Stimulated activated CD4-positive, alpha-beta T cell treated with anti-CD3 and anti-CD28 coated beads, Interleukin-1b, Interleukin-23, amount 100 ng/mL, for 4 hours (primary cell): ENCODE results near the gene GFPT2.

Experiments used
- DNase-seq, 2 donors: peaks; one replicate each; pipeline ENCODE4 v3.0.0-alpha.2; 2020; ENCODE audit warnings: low read depth in 2 of 2

Gene GFPT2

GRCh38 chr5:180353048-180353979 is at the start of gene GFPT2:
Gene GFPT2 (minus strand): TSS chr5:180353336. CDS start chr5:180353217, 119 bp downstream.
- DNase-seq = peak; percentile 61 to 69

GRCh38 chr5:180402716-180403115 is 49.6 kb upstream of the GFPT2 start:
- DNase-seq = no peak

GRCh38 chr5:180401229-180401907 is 48.2 kb upstream of the GFPT2 start:
- no peak for DNase-seq

DNA sequence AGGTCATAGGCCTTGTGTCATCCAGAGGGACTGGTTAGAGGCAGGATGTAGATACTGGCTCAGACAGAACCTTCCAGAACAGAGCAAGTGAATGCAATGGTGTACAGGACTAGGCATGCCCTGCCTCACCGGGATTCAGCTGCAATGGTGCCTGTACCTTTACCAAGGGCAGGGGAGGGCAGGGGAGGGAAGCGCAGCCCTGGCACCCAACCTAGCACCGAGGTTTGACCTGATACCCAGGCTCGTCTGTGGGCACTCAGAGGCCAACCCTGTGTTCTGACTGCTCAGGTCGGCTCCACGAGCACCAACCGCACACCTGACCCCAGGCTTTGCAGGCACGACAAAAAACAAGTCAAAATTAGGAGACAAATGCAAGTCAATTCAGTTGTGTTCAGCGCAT is 47.3 kb upstream of the GFPT2 start:
- no peak for DNase-seq

- DNase-seq = no peak
Measured at GRCh38 chr5:180399401-180400215, 46.5 kb upstream of the GFPT2 start.

- no peak for DNase-seq
Measured at GRCh38 chr5:180396926-180397325, 43.8 kb upstream of the GFPT2 start.

DNA sequence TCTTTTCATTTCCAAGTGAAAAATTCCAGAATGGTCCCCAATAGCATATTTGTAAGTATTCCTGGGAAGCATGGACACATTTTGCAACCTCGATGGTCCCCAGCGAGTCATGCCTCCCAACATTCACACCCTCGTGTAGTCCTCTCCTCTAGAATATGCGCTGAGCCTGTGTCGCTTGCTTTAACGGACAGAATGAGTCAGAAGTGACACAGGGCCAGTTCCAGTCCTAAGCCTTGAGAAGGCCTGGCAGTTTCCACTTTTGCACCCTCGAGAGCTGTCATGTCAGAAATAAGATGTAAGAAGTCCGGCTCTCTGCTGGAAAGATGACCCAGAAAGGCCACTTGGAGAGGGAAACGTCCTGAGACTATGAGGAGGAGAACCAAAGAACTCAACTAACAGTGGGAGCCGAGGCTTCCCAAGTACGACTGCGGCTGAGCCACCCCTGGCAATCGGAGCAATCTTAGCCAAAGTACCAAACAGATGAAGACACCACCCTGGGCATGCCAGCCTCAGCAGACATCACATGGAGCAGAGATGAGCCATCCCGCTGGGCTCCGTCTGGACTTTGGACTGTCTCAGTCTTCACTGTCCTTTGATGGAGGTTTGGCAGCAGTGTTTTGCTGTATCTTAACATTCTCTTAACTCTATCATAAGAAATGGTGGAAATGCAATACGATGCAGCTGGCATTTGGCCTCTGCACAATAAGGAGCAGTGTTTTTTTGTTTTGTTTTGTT is 42.6 kb upstream of the GFPT2 start:
- no peak for DNase-seq

GRCh38 chr5:180394031-180394636 is 41.0 kb upstream of the GFPT2 start:
- DNase-seq = no peak

GRCh38 chr5:180391276-180391675 is 38.1 kb upstream of the GFPT2 start:
- DNase-seq = no peak

DNA sequence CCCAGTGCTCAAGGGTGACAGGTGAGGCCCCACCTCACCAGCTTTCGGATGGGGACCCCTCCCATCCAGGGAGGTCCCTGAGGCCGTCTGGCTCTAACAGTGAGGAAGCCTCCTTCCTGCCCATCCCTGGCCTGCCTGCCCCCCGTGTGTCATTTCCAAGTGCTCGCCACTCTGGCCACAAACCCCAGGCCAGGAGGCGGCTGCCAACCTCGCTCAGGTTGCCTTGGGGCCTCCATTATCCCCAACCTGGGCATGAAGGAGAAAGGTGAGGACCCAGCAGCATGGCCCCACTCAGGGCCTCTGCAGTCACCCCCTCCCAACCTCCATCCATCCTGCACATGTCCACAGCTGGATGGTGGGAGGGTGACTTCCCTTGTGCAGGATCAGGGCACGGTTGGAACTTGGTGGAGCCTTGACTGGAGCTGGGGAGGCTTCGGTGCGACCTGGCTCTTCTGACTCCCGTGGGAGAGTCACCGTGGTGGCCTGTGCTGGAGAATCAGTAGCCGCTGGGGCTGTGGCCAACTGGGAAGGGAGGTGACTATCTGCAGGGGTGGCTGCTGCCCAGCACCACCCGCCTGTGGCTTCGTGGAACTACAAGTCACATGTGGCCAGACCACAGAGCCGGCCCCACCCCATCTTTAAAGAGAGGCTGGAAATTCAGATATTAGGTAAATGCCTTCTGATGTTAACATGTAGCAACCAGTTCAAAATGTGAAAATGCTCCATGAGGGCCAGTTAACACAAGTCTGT is 37.5 kb upstream of the GFPT2 start:
- no peak for DNase-seq

DNA sequence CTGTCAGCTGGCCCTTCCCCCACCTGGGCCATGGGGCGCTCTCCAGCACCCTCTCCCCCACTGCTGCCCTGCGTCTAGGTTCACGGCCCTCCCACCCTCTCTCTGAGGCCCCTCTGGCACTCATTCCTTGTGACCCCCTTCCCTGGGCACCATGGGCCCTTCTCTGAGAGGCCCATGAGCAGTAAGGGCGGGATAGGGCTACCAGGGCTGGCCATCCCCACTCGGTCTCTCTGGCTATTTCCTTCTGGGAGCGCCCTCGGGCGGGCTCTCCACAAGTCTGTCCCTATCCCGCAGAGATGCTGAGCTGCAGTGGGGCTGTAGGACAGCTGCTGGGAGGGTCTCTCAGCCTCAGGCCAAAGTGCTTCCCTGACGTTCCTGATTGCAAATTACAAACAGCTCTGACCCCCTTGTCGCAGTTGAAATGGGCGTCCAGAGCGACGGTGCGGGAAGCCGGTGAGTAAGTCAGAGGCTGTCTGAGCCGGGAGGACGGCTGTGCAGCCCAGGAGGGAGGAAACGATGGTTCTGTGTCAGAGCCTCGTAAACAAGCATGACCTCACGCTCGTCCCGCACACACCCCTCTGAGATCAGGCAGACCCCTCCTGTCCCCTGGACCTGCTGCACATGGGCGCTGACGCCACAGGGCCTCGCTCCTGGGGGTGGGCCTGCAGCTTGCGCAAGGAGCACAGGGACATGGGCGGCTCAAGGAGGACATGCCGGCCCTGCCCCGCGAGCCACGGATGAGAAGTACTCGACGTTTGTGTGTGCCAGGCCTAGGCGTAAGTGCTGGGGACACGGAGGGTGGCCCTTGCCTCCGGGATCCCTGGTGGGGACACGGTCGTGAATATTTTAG is 36.3 kb upstream of the GFPT2 start:
- no peak for DNase-seq

DNA sequence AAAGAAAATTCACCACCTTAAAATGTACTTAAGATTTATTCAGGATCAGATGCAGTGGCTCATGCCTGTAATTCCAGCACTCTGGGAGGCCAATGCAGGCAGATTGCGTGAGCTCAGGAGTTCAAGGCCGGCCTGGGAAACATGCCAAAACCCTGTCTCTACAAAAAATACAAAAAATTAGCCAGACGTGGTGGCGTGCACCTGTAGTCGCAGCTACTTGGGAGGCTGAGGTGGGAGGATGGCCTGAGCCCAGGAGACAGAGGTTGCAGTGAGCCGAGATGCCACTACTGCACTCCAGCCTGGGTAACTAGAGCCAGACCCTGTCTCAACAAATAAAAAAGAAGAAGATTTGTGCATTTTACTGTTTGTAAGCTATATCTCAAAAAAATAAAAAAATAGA is 34.7 kb upstream of the GFPT2 start:
- DNase-seq = no peak

DNA sequence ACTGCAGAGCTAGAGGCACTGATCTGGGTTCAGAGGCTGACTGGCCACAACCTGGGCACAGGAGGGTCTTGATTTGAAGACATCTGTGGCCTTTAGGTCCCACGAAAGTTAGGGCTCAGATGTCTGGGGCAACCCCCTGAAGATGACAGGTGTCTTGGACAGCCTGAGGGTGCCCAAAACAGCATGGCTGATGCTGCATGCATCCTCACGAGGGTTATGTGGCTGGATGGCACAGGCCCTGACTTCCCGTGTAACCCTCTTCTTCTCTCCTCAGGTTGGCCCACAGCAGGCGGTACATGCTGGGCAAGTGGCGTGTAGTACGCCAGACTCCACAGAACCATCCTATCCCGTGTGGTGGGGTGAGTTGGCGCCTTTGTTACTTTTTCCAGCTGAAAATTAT is 29.8 kb upstream of the GFPT2 start:
- DNase-seq = no peak

- DNase-seq = no peak
Measured at GRCh38 chr5:180381851-180382480, 28.8 kb upstream of the GFPT2 start.

- no peak for DNase-seq
Measured at GRCh38 chr5:180381428-180381827, 28.3 kb upstream of the GFPT2 start.

DNA sequence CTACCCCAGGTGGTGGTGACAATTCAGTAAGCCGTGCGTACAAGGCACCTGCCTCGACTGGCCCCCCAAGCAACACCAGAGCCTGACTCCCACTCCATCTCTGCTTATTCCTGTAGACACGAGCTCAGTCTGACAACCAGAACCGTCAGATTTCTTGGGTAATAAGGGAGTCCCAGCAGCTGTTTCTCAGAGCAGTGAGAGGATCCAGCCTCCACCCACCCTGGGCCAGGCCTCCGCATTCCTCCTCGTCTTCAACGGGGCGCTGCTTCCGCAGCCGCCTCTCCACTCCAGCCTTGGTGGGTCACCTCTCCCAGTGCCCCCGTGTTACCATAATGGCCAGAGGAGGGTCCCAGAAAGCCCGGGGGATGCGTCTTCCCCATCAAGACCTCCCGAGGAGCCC is 27.7 kb upstream of the GFPT2 start:
- no peak for DNase-seq

DNA sequence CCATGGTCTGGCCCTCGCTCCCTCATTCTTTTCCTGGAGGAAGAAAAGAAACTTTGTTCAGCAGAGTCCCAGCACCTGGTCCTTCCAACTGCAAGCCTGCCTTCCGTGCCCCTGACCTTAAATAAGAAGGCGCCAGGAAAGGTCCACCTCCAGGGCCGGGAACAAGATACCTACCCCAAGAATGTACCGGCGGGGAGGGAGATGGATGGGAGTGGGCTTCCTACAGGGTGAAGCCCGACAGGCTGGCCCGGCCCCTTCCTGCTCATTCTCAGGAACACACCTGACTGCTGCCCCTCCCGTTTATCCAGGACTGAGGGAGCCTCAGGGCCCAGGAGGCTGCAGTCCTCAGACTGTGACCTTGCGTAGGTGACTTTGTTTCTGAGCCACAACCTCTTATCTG is 27.3 kb upstream of the GFPT2 start:
- DNase-seq = no peak

GRCh38 chr5:180379355-180380070 is 26.4 kb upstream of the GFPT2 start:
- no peak for DNase-seq
